HG03103 (cell line): Measurements from ENCODE around the gene GRAMD2B.
"Not testable (repeated sequence)": the region's sequence is repeated elsewhere in the genome, so short reads cannot be mapped to it uniquely, and the experiment has no call there.

Experiments used
- ATAC-seq: cut with Tn5 transposase; IDR thresholded peaks from one replicate; pipeline ENCODE4 v1.9.1; 2021; ENCODE audit warnings: low read depth; ENCODE audit not compliant: unreplicated experiment

The GRAMD2B gene

GRCh38 chr5:126422994-126423788 is at the start of gene GRAMD2B:
Gene GRAMD2B, plus strand, starts transcription at chr5:126423409. Its CDS starts 198 bp downstream, at chr5:126423607.
- ATAC-seq: peak; percentile 80

- ATAC-seq: no peak
Measured at GRCh38 chr5:126374109-126374416, 49.1 kb upstream of the GRAMD2B start.

- no peak for ATAC-seq
Measured at GRCh38 chr5:126376443-126376842, 46.8 kb upstream of the GRAMD2B start.

- ATAC-seq: no peak
Measured at GRCh38 chr5:126377424-126377823, 45.8 kb upstream of the GRAMD2B start.

GRCh38 chr5:126380316-126380715 is 42.9 kb upstream of the GRAMD2B start:
- ATAC-seq: not testable (repeated sequence)

- no peak for ATAC-seq
Measured at GRCh38 chr5:126383246-126383645, 40.0 kb upstream of the GRAMD2B start.

GRCh38 chr5:126383776-126384175 is 39.4 kb upstream of the GRAMD2B start:
- no peak for ATAC-seq

- ATAC-seq: no peak
Measured at GRCh38 chr5:126384985-126385384, 38.2 kb upstream of the GRAMD2B start.

GRCh38 chr5:126385524-126386502 is 37.4 kb upstream of the GRAMD2B start:
- no peak for ATAC-seq

GRCh38 chr5:126389179-126389578 is 34.0 kb upstream of the GRAMD2B start:
- ATAC-seq: no peak

- ATAC-seq: no peak
Measured at GRCh38 chr5:126390051-126390450, 33.2 kb upstream of the GRAMD2B start.

- ATAC-seq: no peak
Measured at GRCh38 chr5:126391386-126391785, 31.8 kb upstream of the GRAMD2B start.

- no peak for ATAC-seq
Measured at GRCh38 chr5:126394211-126394788, 28.9 kb upstream of the GRAMD2B start.

- ATAC-seq: no peak
Measured at GRCh38 chr5:126395198-126395597, 28.0 kb upstream of the GRAMD2B start.

GRCh38 chr5:126395605-126396004 is 27.6 kb upstream of the GRAMD2B start:
- ATAC-seq: no peak

GRCh38 chr5:126396721-126397120 is 26.5 kb upstream of the GRAMD2B start:
- ATAC-seq: not testable (repeated sequence)

- ATAC-seq: no peak
Measured at GRCh38 chr5:126398791-126399190, 24.4 kb upstream of the GRAMD2B start.

- ATAC-seq: no peak
Measured at GRCh38 chr5:126400621-126401251, 22.5 kb upstream of the GRAMD2B start.

GRCh38 chr5:126402621-126403555 is 20.3 kb upstream of the GRAMD2B start:
- no peak for ATAC-seq

- ATAC-seq: no peak
Measured at GRCh38 chr5:126403876-126404275, 19.3 kb upstream of the GRAMD2B start.
